A673 (cell line): Measurements from ENCODE around the gene DMAC2. TPM values are rescaled to one million over a fixed set of nuclear protein-coding genes. Genes with fewer than 3 reads are reported as not detected.

Experiments
- BruUV-seq: library from RNA; stranded (reverse); fragments of 400-500 nt; replicated peaks from 2 replicates; lab custom pipeline; 2021; lab: Mats Ljungman, UMichigan
- CTCF ChIA-PET: fragments of 300-600 bp; sonication (Branson Sonifier 250); formaldehyde crosslinking; loops from one replicate; lab custom pipeline; 2022; ENCODE audit warnings: antibody characterized with exemption; lab: Charles Lee
- POLR2A ChIA-PET: fragments of 300-600 bp; sonication (Branson Sonifier 250); formaldehyde crosslinking; loops from one replicate; lab custom pipeline; 2022; ENCODE audit warnings: antibody characterized with exemption; ENCODE audit not compliant: low non-redundant PET; lab: Charles Lee
- DNase-seq: peaks from one replicate; pipeline ENCODE4 v3.0.0-alpha.2; 2015; ENCODE audit warnings: low spot score
- H3K27ac ChIP-seq: fragments of 200-600 bp; sonication (generic); 2 replicates; pipeline ENCODE4 v1.5.1; 2016; ENCODE audit warnings: mixed run types, low read depth, mild to moderate bottlenecking, mixed read lengths, antibody characterized with exemption, low read length; ENCODE audit not compliant: poor library complexity, severe bottlenecking
- H3K27me3 ChIP-seq: fragments of 200-600 bp; sonication (generic); replicated peaks from 2 replicates; pipeline ENCODE4 v1.6.1; 2017; ENCODE audit warnings: mixed run types, low read depth, mild to moderate bottlenecking, mixed read lengths, antibody characterized with exemption, low read length; ENCODE audit not compliant: insufficient read depth, poor library complexity
- H3K36me3 ChIP-seq: fragments of 200-600 bp; sonication (generic); 2 replicates; pipeline ENCODE4 v1.6.1; 2016; ENCODE audit warnings: mixed run types, mild to moderate bottlenecking, mixed read lengths, antibody characterized with exemption, low read length; ENCODE audit not compliant: insufficient read depth, poor library complexity, severe bottlenecking
- H3K4me1 ChIP-seq: fragments of 200-600 bp; sonication (generic); 2 replicates; pipeline ENCODE4 v1.6.1; 2017; ENCODE audit warnings: mixed run types, mild to moderate bottlenecking, mixed read lengths, antibody characterized with exemption, low read length; ENCODE audit not compliant: insufficient read depth, poor library complexity, severe bottlenecking
- H3K4me3 ChIP-seq: fragments of 200-600 bp; sonication (generic); 2 replicates; pipeline ENCODE4 v1.5.1; 2016; ENCODE audit warnings: low read depth, mixed run types, mild to moderate bottlenecking, mixed read lengths, low read length; ENCODE audit not compliant: poor library complexity, severe bottlenecking
- H3K9me3 ChIP-seq: fragments of 200-600 bp; sonication (generic); 2 replicates; pipeline ENCODE4 v1.6.1; 2016; ENCODE audit warnings: mixed run types, low read depth, mild to moderate bottlenecking, mixed read lengths, antibody characterized with exemption, low read length; ENCODE audit not compliant: poor library complexity, severe bottlenecking
- EZH2 ChIP-seq: fragments of 200-600 bp; sonication (generic); IDR thresholded peaks from 2 replicates; pipeline ENCODE4 v1.6.1; 2017; ENCODE audit warnings: borderline replicate concordance, low read depth, mild to moderate bottlenecking, mixed read lengths, antibody characterized with exemption, low read length; ENCODE audit not compliant: poor library complexity, severe bottlenecking
- intact Hi-C: fragments of 100-400 bp; cut with micrococcal nuclease; formaldehyde crosslinking; loops from one replicate; pipeline ENCODE4 v1.10.0; 2022; ENCODE audit not compliant: unreplicated experiment
- total RNA-seq: library from RNA; stranded (reverse); gene quantifications from 2 replicates; pipeline ENCODE4 v1.2.3, GENCODE V29; 2021
- TF ChIP-seq, protein P1 (sequence below): fragments of 300-800, 200-600 bp; sonication (generic); conservative IDR thresholded peaks from 2 replicates; pipeline ENCODE4 v1.5.1; 2017; ENCODE audit warnings: low read depth, mild to moderate bottlenecking, antibody characterized with exemption, low read length, moderate library complexity, mixed read lengths

Gene DMAC2
- total RNA-seq, 1 experiment from 2014 or later, result 96.6 TPM

DNA sequence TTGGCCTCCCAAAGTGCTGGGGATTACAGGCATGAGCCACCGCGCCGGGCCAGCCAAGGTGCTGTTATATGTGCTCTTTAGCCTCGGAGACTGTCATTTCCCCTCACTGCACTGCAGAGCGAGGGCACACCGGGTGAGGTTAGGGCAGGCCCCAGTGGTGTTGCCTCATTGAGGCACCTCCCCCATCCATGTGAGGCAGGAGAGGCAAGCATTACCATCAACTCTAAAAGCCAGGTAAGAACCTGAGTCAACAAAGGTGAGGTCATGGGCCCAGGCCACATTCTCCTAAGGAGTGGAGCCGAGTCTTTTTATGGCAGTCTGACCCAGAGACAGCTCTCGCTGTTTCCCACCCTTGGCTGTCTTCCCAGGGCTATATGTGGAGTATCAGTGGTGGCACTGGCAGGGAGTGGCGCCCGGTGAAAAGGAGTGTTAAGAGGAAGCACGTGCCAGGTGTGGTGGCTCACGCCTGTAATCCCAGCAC is 23.5 kb downstream of the DMAC2 start:
- no peaks in the 10 kb centered on the region for H3K27me3 ChIP-seq
- DNase-seq, result no peak
- no peaks in the 10 kb centered on the region for H3K4me1 ChIP-seq
- intact Hi-C loops, result no loop called here
- TF ChIP-seq, protein P1, sequence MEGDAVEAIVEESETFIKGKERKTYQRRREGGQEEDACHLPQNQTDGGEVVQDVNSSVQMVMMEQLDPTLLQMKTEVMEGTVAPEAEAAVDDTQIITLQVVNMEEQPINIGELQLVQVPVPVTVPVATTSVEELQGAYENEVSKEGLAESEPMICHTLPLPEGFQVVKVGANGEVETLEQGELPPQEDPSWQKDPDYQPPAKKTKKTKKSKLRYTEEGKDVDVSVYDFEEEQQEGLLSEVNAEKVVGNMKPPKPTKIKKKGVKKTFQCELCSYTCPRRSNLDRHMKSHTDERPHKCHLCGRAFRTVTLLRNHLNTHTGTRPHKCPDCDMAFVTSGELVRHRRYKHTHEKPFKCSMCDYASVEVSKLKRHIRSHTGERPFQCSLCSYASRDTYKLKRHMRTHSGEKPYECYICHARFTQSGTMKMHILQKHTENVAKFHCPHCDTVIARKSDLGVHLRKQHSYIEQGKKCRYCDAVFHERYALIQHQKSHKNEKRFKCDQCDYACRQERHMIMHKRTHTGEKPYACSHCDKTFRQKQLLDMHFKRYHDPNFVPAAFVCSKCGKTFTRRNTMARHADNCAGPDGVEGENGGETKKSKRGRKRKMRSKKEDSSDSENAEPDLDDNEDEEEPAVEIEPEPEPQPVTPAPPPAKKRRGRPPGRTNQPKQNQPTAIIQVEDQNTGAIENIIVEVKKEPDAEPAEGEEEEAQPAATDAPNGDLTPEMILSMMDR, result no peak
- no peak for TF ChIP-seq EZH2
- ChIA-PET POLR2A (no interaction called here), CTCF (no interaction called here)
- peaks cover 8% of the 10 kb centered on the region for H3K36me3 ChIP-seq
- H3K9me3 ChIP-seq, result no peaks in the 10 kb centered on the region
- no peak overlapping the region for H3K4me3 ChIP-seq
- no peak overlapping the region for H3K27ac ChIP-seq
- BruUV-seq, result no TSS peak

DNA sequence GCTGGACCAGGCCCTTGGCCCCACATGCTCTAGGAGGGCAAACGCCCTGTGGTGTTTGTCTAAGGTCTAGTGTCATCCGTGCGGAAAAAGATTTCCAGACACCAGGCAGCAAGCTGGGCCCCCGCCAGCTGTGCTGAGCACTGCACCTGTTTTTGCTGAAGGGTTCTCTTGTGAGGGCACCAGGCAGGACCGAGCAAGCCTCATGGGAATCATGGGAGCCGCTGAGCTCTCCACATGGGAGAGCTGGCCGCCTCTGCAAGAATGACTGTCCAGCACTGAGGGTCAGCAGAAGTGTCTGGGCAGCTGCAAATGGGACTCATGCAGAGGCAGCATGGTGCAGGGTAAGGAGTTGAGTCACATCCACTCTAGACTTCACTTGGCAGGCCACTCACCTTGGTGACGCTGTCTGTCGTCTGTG is 24.5 kb downstream of the DMAC2 start:
- no peaks in the 10 kb centered on the region for H3K9me3 ChIP-seq
- ChIA-PET CTCF (no interaction called here), POLR2A (no interaction called here)
- no TSS peak for BruUV-seq
- no peak overlapping the region for H3K27ac ChIP-seq
- H3K4me1 ChIP-seq, result no peaks in the 10 kb centered on the region
- H3K36me3 ChIP-seq, result peaks cover 7% of the 10 kb centered on the region
- no peak for DNase-seq
- intact Hi-C loops, result no loop called here
- TF ChIP-seq EZH2, result no peak
- TF ChIP-seq, protein P1, result no peak
- H3K4me3 ChIP-seq, result no peak overlapping the region
- no peaks in the 10 kb centered on the region for H3K27me3 ChIP-seq

DNA sequence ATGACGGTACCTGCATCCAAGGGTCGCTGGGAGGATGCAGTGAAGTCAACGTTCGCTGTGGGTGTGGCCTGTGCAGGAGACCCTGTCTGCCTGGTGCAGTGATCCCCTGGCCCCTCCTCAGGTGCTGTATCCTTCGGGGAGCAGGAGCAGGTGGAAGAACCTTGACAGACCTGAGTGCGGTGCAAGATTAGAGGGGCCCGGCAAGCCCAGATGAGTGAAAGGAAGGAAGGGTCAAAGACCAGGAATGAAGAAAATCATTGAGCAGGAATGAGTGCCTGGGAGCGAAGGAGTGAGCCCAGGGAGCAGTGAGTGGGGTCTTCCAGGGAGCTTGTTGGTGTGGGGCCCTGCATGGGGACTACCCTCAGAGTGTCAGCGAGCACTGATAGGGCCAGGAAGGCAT is 25.3 kb downstream of the DMAC2 start:
- H3K4me3 ChIP-seq, result no peak overlapping the region
- ChIA-PET CTCF (no interaction called here), POLR2A (no interaction called here)
- no peaks in the 10 kb centered on the region for H3K4me1 ChIP-seq
- no peak for DNase-seq
- no TSS peak for BruUV-seq
- intact Hi-C loops, result no loop called here
- H3K27me3 ChIP-seq, result no peaks in the 10 kb centered on the region
- H3K27ac ChIP-seq, result no peak overlapping the region
- H3K36me3 ChIP-seq, result peaks cover 2% of the 10 kb centered on the region
- no peaks in the 10 kb centered on the region for H3K9me3 ChIP-seq
- TF ChIP-seq, protein P1, result no peak
- no peak for TF ChIP-seq EZH2
